Esophagus muscularis mucosa (tissue), 4 donors: ENCODE data around the gene CCDC102B. TPM values are rescaled to one million over a fixed set of nuclear protein-coding genes. Genes with fewer than 3 reads are reported as not detected.

Source experiments
- DNase-seq: peaks from one replicate; pipeline ENCODE4 v3.0.0-alpha.2; 2017; ENCODE audit errors: extremely low spot score
- H3K27ac ChIP-seq, 4 donors: fragments of 200-600 bp; sonication (generic); replicated peaks in 1 of 4; 1 replicate in 3 of 4; 2 replicates in 1 of 4; pipeline ENCODE4 v1.5.1; 2016 to 2019; ENCODE audit warnings: mild to moderate bottlenecking in 1 of 4
- H3K27me3 ChIP-seq, 4 donors: fragments of 200-600 bp; sonication (generic); one replicate each; pipeline versions ENCODE4 v1.5.1 to v1.6.0; 2016 to 2019
- H3K36me3 ChIP-seq, 4 donors: fragments of 200-600 bp; sonication (generic); one replicate each; pipeline ENCODE4 v1.5.1; 2016 to 2019
- H3K4me1 ChIP-seq, 4 donors: fragments of 200-600 bp; sonication (generic); one replicate each; pipeline ENCODE4 v1.5.1; 2016 to 2019
- H3K4me3 ChIP-seq, 4 donors: fragments of 200-600 bp; sonication (generic); 1 replicate in 2 of 4; 2 replicates in 2 of 4; pipeline ENCODE4 v1.5.1; 2016 to 2019; ENCODE audit warnings: mild to moderate bottlenecking in 4 of 4, moderate library complexity in 1 of 4
- H3K9me3 ChIP-seq, 4 donors: fragments of 200-600 bp; sonication (generic); 1 replicate in 3 of 4; 2 replicates in 1 of 4; pipeline ENCODE4 v1.5.1; 2016 to 2019
- EP300 ChIP-seq: sonication (generic); formaldehyde crosslinking; IDR thresholded peaks from one replicate; pipeline ENCODE4 v1.6.1; 2017; ENCODE audit warnings: antibody characterized with exemption
- POLR2A ChIP-seq: fragments of 450-650 bp; IDR thresholded peaks from one replicate; pipeline ENCODE4 v1.6.1; 2017; ENCODE audit warnings: antibody characterized with exemption, moderate library complexity, mild to moderate bottlenecking, low read depth
- POLR2AphosphoS5 ChIP-seq, 2 donors: sonication (generic); formaldehyde crosslinking; IDR thresholded peaks; one replicate each; pipeline ENCODE4 v1.6.1; 2017; ENCODE audit warnings: antibody characterized with exemption in 2 of 2
- WGBS: methylation state at CpG from one replicate; pipeline ENCODE4 v1.1.5; 2018; 5-methylcytosine and 5-hydroxymethylcytosine counted together
- intact Hi-C: fragments of 100-400 bp; cut with DNase I; formaldehyde crosslinking; loops from one replicate; pipeline ENCODE4 v1.15.1; 2023
- total RNA-seq, 4 donors: library from RNA; depleted of rRNA; stranded (reverse); fragments of >200 nt; gene quantifications; one replicate each; pipeline versions ENCODE4 v1.1.0 to v1.2.1, GENCODE V29; 2016
- TF ChIP-seq, protein P1 (sequence below), 3 experiments: fragments of 200-600 bp in 2 of 3; fragments of 450-650 bp in 1 of 3; sonication (generic) in 2 of 3; IDR thresholded peaks; one replicate each; pipeline ENCODE4 v1.5.1; 2017 to 2019; ENCODE audit warnings: antibody characterized with exemption in 3 of 3, mild to moderate bottlenecking in 2 of 3, moderate library complexity in 1 of 3

Gene CCDC102B
- total RNA-seq, 4 donors from 2014 or later: 3.0 to 6.8 (median 4.8) TPM

DNA sequence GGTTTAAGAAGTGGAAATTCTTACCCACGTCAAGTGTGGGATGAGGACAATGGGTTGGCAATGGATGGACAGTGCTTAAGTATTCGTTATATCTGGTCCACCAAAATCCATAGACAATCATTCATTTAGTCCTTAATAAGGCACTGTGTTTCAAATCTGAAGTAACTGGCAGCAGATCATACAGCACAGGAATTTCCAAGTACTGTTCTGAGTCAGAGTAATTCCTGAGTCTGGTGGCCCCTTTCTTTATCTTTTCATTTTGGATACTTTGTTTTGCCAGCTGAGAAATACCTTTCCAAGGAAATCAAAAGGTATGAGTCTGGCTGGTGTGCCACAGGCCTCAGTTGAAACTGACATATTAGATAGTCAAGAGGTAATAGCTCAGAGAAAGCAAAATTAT, 31.4 kb upstream of the CCDC102B start:
- no peak overlapping the region for H3K4me3 ChIP-seq
- intact Hi-C loops: no loop called here
- no peak for TF ChIP-seq POLR2AphosphoS5 (IDR thresholded peaks at IDR 0.05)
- TF ChIP-seq POLR2A: no peak
- TF ChIP-seq, protein P1, sequence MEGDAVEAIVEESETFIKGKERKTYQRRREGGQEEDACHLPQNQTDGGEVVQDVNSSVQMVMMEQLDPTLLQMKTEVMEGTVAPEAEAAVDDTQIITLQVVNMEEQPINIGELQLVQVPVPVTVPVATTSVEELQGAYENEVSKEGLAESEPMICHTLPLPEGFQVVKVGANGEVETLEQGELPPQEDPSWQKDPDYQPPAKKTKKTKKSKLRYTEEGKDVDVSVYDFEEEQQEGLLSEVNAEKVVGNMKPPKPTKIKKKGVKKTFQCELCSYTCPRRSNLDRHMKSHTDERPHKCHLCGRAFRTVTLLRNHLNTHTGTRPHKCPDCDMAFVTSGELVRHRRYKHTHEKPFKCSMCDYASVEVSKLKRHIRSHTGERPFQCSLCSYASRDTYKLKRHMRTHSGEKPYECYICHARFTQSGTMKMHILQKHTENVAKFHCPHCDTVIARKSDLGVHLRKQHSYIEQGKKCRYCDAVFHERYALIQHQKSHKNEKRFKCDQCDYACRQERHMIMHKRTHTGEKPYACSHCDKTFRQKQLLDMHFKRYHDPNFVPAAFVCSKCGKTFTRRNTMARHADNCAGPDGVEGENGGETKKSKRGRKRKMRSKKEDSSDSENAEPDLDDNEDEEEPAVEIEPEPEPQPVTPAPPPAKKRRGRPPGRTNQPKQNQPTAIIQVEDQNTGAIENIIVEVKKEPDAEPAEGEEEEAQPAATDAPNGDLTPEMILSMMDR (IDR thresholded peaks at IDR 0.05): no peak
- no peak for TF ChIP-seq EP300
- no peaks in the 10 kb centered on the region for H3K4me1 ChIP-seq
- no peaks in the 10 kb centered on the region for H3K9me3 ChIP-seq
- 77% methylated on average over 2 of the region's 2 CpGs for WGBS
- no peak for DNase-seq
- no peak overlapping the region for H3K27ac ChIP-seq
- H3K36me3 ChIP-seq: no peaks in the 10 kb centered on the region
- no peaks in the 10 kb centered on the region for H3K27me3 ChIP-seq

DNA sequence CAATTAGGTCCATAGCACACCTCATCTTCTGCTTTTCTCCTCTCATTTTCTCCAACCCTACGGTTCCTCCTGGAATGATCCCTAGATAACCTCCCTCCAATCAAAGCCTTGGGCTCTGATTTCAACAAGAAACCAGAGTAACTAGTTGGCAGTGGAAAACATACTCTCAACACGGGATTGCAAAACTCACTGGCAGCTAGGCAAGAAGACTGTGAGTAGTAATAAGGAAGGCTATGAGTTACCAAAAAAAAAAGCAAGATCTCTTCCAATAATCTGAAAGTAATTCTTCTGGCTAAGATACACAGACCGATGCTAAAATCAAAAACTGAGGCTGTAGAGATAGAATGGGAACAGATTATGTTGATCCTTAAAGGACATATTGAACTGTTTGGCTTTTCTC, 28.4 kb upstream of the CCDC102B start:
- no peak for DNase-seq
- no peaks in the 10 kb centered on the region for H3K4me1 ChIP-seq

DNA sequence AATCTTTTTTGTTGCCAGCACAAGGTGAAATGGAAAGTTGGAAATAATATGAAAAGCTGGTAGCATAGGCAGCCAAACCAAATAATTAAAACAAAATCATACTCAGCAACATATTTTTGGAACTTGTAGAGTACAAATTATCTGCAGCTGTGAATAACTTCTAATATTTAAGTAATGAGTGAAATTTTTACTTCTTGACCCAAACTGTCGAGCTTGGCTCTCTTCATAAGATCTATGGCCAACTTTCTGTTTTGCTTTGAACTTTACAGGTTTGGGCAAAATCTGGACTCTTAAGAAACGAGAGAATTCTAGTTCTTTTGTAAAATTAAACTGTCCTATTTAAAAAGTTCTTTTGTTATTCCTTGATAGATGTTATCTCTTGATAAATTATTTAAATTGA, 25.6 kb upstream of the CCDC102B start:
- Histone ChIP-seq H3K27ac (no peak overlapping the region), H3K27me3 (no peaks in the 10 kb centered on the region), H3K36me3 (no peaks in the 10 kb centered on the region), H3K9me3 (no peaks in the 10 kb centered on the region), H3K4me3 (peak overlapping the region in 2 of 4 donors; percentile 4 to 7), H3K4me1 (no peaks in the 10 kb centered on the region)
- TF ChIP-seq POLR2A: no peak
- TF ChIP-seq EP300: no peak
- TF ChIP-seq, protein P1 (IDR thresholded peaks at IDR 0.05): no peak
- TF ChIP-seq POLR2AphosphoS5 (IDR thresholded peaks at IDR 0.05): no peak
- DNase-seq: no peak
- intact Hi-C loops: no loop called here
- WGBS: 36% methylated on average over 2 of the region's 2 CpGs

More for the DNA sequence above, 28.4 kb upstream of the CCDC102B start:
- Histone ChIP-seq H3K27me3 (no peaks in the 10 kb centered on the region), H3K9me3 (no peaks in the 10 kb centered on the region), H3K36me3 (no peaks in the 10 kb centered on the region), H3K27ac (no peak overlapping the region), H3K4me3 (no peak overlapping the region)
- TF ChIP-seq, protein P1 (IDR thresholded peaks at IDR 0.05): no peak
- no peak for TF ChIP-seq POLR2AphosphoS5 (IDR thresholded peaks at IDR 0.05)
- 76% methylated on average over 3 of the region's 3 CpGs for WGBS
- intact Hi-C loops: no loop called here

DNA sequence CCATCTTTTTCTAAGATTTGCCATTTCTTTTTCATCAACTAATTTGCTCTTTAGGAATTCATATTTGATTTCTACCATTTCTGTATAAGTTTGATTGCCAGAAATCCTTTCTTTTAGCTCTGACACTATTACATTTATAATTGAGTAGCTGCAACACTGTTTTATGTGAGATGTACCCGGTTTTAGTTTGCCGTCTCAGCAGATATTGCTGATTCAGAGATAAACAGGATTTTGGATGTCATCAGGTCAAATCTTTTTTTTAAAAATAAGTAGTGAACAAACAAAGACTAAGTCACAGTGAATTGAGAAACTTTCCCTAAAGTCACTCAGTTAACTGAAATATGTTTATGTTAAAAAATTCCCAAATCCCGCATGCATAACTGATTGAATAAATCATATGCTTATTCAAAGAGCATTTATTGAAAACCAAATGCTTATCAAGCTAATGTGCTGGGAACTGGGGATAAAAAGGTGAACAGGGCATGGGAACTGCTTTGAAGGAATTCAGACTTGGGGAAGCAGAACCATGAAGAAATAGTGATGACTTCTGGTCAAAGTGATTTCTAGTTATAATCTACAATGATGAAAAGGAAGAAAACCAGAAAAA, 19.5 kb upstream of the CCDC102B start:
- Histone ChIP-seq H3K4me1 (no peaks in the 10 kb centered on the region), H3K27me3 (no peaks in the 10 kb centered on the region), H3K27ac (no peak overlapping the region), H3K36me3 (no peaks in the 10 kb centered on the region), H3K9me3 (no peaks in the 10 kb centered on the region), H3K4me3 (no peak overlapping the region)
- intact Hi-C loops: no loop called here
- DNase-seq: no peak
- TF ChIP-seq, protein P1 (IDR thresholded peaks at IDR 0.05): no peak
- TF ChIP-seq POLR2AphosphoS5 (IDR thresholded peaks at IDR 0.05) (no peak), POLR2A (no peak), EP300 (no peak)
- 73% methylated on average over 3 of the region's 3 CpGs for WGBS

DNA sequence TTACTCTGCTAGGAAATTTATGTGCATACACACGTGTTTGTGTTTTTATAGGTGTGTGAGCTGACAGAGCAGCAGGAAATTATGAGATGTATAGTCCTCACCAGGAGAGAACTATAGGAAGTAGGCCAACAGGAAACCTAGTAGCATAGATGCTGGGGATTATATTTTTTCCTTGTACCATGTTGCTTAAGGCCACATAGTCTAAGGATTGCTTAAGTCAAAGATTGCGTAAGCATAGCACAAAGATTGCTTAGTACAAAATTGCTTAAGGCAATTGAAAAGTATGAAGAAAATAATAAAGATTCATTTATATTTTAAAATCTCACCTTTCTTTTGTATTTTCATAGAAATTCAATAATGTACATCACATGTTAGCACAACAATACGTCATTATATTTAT, 18.7 kb upstream of the CCDC102B start:
- WGBS: 70% methylated on average over 3 of the region's 3 CpGs
- H3K4me1 ChIP-seq: no peaks in the 10 kb centered on the region
- no peaks in the 10 kb centered on the region for H3K9me3 ChIP-seq
- intact Hi-C loops: no loop called here
- no peak overlapping the region for H3K4me3 ChIP-seq
- no peaks in the 10 kb centered on the region for H3K36me3 ChIP-seq
- H3K27ac ChIP-seq: no peak overlapping the region
- no peak for TF ChIP-seq POLR2A
- TF ChIP-seq, protein P1 (IDR thresholded peaks at IDR 0.05): no peak
- DNase-seq: no peak
- no peaks in the 10 kb centered on the region for H3K27me3 ChIP-seq
